Loucy (cell line): ENCODE measurements around the gene PPM1L.

ENCODE experiments used
- H2AFZ ChIP-seq: fragments of 200-600 bp; sonication (generic); 2 replicates; pipeline ENCODE4 v1.6.0; 2016; ENCODE audit warnings: antibody characterized with exemption, mild to moderate bottlenecking, low read length, moderate library complexity
- H3F3A ChIP-seq: fragments of 200-600 bp; 2 replicates; pipeline ENCODE4 v1.6.0; 2016; ENCODE audit warnings: antibody characterized with exemption, low read depth, mild to moderate bottlenecking
- H3K27me3 ChIP-seq: fragments of 200-600 bp; sonication (generic); 2 replicates; pipeline ENCODE4 v1.6.1; 2014; ENCODE audit warnings: low read length, mild to moderate bottlenecking; ENCODE audit not compliant: insufficient read depth, poor library complexity, severe bottlenecking
- H3K36me3 ChIP-seq: fragments of 200-600 bp; sonication (generic); 2 replicates; pipeline ENCODE4 v1.6.1; 2016; ENCODE audit warnings: low read length; ENCODE audit not compliant: insufficient read depth
- H3K4me1 ChIP-seq: fragments of 200-600 bp; sonication (generic); 2 replicates; pipeline ENCODE4 v1.5.1; 2014; ENCODE audit warnings: low read length, mild to moderate bottlenecking; ENCODE audit not compliant: insufficient read depth, poor library complexity, severe bottlenecking
- H3K4me2 ChIP-seq: fragments of 200-600 bp; sonication (generic); 2 replicates; pipeline ENCODE4 v1.6.0; 2014; ENCODE audit warnings: antibody characterized with exemption, low read length, low read depth, mild to moderate bottlenecking; ENCODE audit not compliant: poor library complexity, severe bottlenecking
- H3K4me3 ChIP-seq: fragments of 200-600 bp; sonication (generic); 2 replicates; pipeline ENCODE4 v1.5.1; 2014; ENCODE audit warnings: low read length, mild to moderate bottlenecking, mixed read lengths; ENCODE audit not compliant: poor library complexity, severe bottlenecking
- H3K79me2 ChIP-seq: fragments of 200-600 bp; sonication (generic); 2 replicates; pipeline ENCODE4 v1.6.1; 2014; ENCODE audit warnings: low read length; ENCODE audit not compliant: insufficient read depth
- H3K9ac ChIP-seq: fragments of 200-600 bp; sonication (generic); 2 replicates; pipeline ENCODE4 v1.6.0; 2014; ENCODE audit warnings: mild to moderate bottlenecking, low read depth, low read length, moderate library complexity; ENCODE audit not compliant: poor library complexity, severe bottlenecking
- H3K9me2 ChIP-seq: fragments of 200-600 bp; sonication (generic); replicated peaks from 2 replicates; pipeline ENCODE4 v1.6.1; 2016; ENCODE audit warnings: low read depth, low read length, mixed read lengths
- H3K9me3 ChIP-seq: fragments of 200-600 bp; sonication (generic); 2 replicates; pipeline ENCODE4 v1.6.1; 2014; ENCODE audit warnings: mild to moderate bottlenecking, antibody characterized with exemption, low read length, low read depth; ENCODE audit not compliant: insufficient read depth
- H4K20me1 ChIP-seq: fragments of 200-600 bp; sonication (generic); 2 replicates; pipeline ENCODE4 v1.6.0; 2014; ENCODE audit warnings: antibody characterized with exemption, low read length, mild to moderate bottlenecking; ENCODE audit not compliant: insufficient read depth, poor library complexity, severe bottlenecking
- CTCF ChIP-seq: fragments of 200-600 bp; sonication (generic); conservative IDR thresholded peaks from 2 replicates; pipeline ENCODE4 v1.5.1; 2014; ENCODE audit warnings: mild to moderate bottlenecking, antibody characterized with exemption, low read length
- EZH2phosphoT487 ChIP-seq: fragments of 200-600 bp; IDR thresholded peaks from 2 replicates; pipeline ENCODE4 v1.6.1; 2018; ENCODE audit warnings: antibody characterized with exemption, mild to moderate bottlenecking, moderate library complexity, borderline replicate concordance

The PPM1L gene

GRCh38 chr3:160986069-160986468 lies 230.0 kb downstream of the PPM1L start:
- Histone ChIP-seq H3K36me3 (no peaks in the 10 kb centered on the region), H3K4me1 (peaks cover 24% of the 10 kb centered on the region), H3K9ac (no peak overlapping the region), H3K9me3 (peaks cover 14% of the 10 kb centered on the region; the same call in 1 of the 2 replicates), H3K4me2 (no peak overlapping the region), H3F3A (no peaks in the 10 kb centered on the region), H3K27me3 (no peaks in the 10 kb centered on the region), H3K4me3 (no peak overlapping the region), H3K79me2 (no peaks in the 10 kb centered on the region), H2AFZ (no peak overlapping the region), H4K20me1 (no peaks in the 10 kb centered on the region), H3K9me2 (no peaks in the 10 kb centered on the region)
- TF ChIP-seq EZH2phosphoT487: no peak
- TF ChIP-seq CTCF: no peak

- no peaks in the 10 kb centered on the region for H4K20me1 ChIP-seq
- H3K4me3 ChIP-seq: no peak overlapping the region
Observed at GRCh38 chr3:160987982-160988964, 232.2 kb downstream of the PPM1L start.

GRCh38 chr3:160990446-160990845 lies 234.4 kb downstream of the PPM1L start:
- Histone ChIP-seq H3F3A (no peaks in the 10 kb centered on the region), H3K9me3 (no peaks in the 10 kb centered on the region), H3K27me3 (no peaks in the 10 kb centered on the region), H3K9me2 (no peaks in the 10 kb centered on the region), H3K4me2 (no peak overlapping the region), H3K9ac (no peak overlapping the region), H2AFZ (no peak overlapping the region), H3K4me3 (no peak overlapping the region), H3K79me2 (no peaks in the 10 kb centered on the region), H4K20me1 (no peaks in the 10 kb centered on the region), H3K36me3 (no peaks in the 10 kb centered on the region), H3K4me1 (peaks cover 11% of the 10 kb centered on the region)
- TF ChIP-seq CTCF (no peak), EZH2phosphoT487 (no peak)

More at GRCh38 chr3:160987982-160988964, 232.2 kb downstream of the PPM1L start:
- Histone ChIP-seq H3K9ac (no peak overlapping the region), H3K4me1 (peaks cover 16% of the 10 kb centered on the region), H3F3A (no peaks in the 10 kb centered on the region), H3K9me2 (no peaks in the 10 kb centered on the region), H3K4me2 (no peak overlapping the region), H3K9me3 (peaks cover 7% of the 10 kb centered on the region; the same call in 1 of the 2 replicates), H3K27me3 (no peaks in the 10 kb centered on the region), H2AFZ (peak overlapping the region; percentile 17; the same call in 1 of the 2 replicates), H3K79me2 (no peaks in the 10 kb centered on the region), H3K36me3 (no peaks in the 10 kb centered on the region)
- no peak for TF ChIP-seq CTCF
- no peak for TF ChIP-seq EZH2phosphoT487
